HG03280 (cell line): ENCODE measurements around the gene NOP16.

Experiments
- ATAC-seq: cut with Tn5 transposase; IDR thresholded peaks from one replicate; pipeline ENCODE4 v1.9.1; 2021; ENCODE audit warnings: mild to moderate bottlenecking, moderate library complexity; ENCODE audit not compliant: unreplicated experiment

NOP16 gene

GRCh38 chr5:176388003-176388443 lies 375 bp downstream of the NOP16 start:
- peak; percentile 0 for ATAC-seq

GRCh38 chr5:176387384-176387925 lies 943 bp downstream of the NOP16 start:
- ATAC-seq = no peak

- ATAC-seq = no peak
Measured at GRCh38 chr5:176386491-176386890, 1.9 kb downstream of the NOP16 start.

GRCh38 chr5:176384991-176385390 lies 3.4 kb downstream of the NOP16 start:
- ATAC-seq = no peak

- ATAC-seq = no peak
Measured at GRCh38 chr5:176384366-176384930, 4.0 kb downstream of the NOP16 start.

- no peak for ATAC-seq
Measured at GRCh38 chr5:176383961-176384360, 4.4 kb downstream of the NOP16 start.

- no peak for ATAC-seq
Measured at GRCh38 chr5:176383248-176383905, 5.0 kb downstream of the NOP16 start.

GRCh38 chr5:176382721-176383120 lies 5.7 kb downstream of the NOP16 start:
- no peak for ATAC-seq

GRCh38 chr5:176381979-176382378 lies 6.4 kb downstream of the NOP16 start:
- no peak for ATAC-seq

GRCh38 chr5:176381423-176381822 lies 7.0 kb downstream of the NOP16 start:
- ATAC-seq = no peak

- ATAC-seq = peak; percentile 52
Measured at GRCh38 chr5:176379881-176380280, 8.5 kb downstream of the NOP16 start.

GRCh38 chr5:176373100-176373818 lies 15.1 kb downstream of the NOP16 start:
- no peak for ATAC-seq

GRCh38 chr5:176371621-176372539 lies 16.5 kb downstream of the NOP16 start:
- ATAC-seq = no peak

GRCh38 chr5:176369934-176370711 lies 18.3 kb downstream of the NOP16 start:
- ATAC-seq = no peak

GRCh38 chr5:176368726-176369125 lies 19.7 kb downstream of the NOP16 start:
- no peak for ATAC-seq

- no peak for ATAC-seq
Measured at GRCh38 chr5:176366232-176366894, 22.0 kb downstream of the NOP16 start.

GRCh38 chr5:176365351-176366231 lies 22.8 kb downstream of the NOP16 start, which contains the start of gene ARL10:
ARL10 (plus strand) TSS chr5:176365487; CDS start chr5:176365564, 77 bp downstream.
- peak; percentile 29 for ATAC-seq

- no peak for ATAC-seq
Measured at GRCh38 chr5:176364765-176365350, 23.5 kb downstream of the NOP16 start.
